GM20000 (cell line): ENCODE data around the gene ALDH1L1.
"Not testable (repeated sequence)": the region's sequence is repeated elsewhere in the genome, so short reads cannot be mapped to it uniquely, and the experiment has no call there.

ENCODE experiments used
- DNase-seq: peaks from one replicate; pipeline ENCODE4 v3.0.0; 2012; ENCODE audit warnings: low spot score
- TF ChIP-seq, protein P1 (sequence below): IDR thresholded peaks from 2 replicates; pipeline ENCODE4 v1.5.1; 2012; ENCODE audit warnings: mild to moderate bottlenecking, control low read depth; ENCODE audit errors: extremely low read depth, missing control alignments

Gene ALDH1L1

DNA sequence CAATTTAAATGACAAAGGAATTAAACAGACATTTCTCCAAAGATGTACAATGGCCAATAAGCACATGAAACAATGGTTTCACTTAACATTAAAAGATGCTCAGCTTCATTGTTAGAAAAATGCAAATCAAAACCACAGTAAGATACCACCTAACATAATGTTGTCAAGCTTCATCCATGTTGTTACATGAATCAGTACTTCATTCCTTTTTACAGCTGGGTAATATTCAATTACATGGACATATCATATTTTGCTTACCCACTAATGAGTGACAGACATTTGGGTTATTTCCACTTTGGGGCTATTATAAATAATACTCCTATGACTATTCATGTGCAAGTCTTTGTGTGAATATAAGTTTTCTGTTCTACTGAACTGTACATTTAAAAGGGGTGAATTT, 104.2 kb downstream of the ALDH1L1 start:
- TF ChIP-seq, protein P1, sequence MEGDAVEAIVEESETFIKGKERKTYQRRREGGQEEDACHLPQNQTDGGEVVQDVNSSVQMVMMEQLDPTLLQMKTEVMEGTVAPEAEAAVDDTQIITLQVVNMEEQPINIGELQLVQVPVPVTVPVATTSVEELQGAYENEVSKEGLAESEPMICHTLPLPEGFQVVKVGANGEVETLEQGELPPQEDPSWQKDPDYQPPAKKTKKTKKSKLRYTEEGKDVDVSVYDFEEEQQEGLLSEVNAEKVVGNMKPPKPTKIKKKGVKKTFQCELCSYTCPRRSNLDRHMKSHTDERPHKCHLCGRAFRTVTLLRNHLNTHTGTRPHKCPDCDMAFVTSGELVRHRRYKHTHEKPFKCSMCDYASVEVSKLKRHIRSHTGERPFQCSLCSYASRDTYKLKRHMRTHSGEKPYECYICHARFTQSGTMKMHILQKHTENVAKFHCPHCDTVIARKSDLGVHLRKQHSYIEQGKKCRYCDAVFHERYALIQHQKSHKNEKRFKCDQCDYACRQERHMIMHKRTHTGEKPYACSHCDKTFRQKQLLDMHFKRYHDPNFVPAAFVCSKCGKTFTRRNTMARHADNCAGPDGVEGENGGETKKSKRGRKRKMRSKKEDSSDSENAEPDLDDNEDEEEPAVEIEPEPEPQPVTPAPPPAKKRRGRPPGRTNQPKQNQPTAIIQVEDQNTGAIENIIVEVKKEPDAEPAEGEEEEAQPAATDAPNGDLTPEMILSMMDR = no peak
- no peak for DNase-seq

DNA sequence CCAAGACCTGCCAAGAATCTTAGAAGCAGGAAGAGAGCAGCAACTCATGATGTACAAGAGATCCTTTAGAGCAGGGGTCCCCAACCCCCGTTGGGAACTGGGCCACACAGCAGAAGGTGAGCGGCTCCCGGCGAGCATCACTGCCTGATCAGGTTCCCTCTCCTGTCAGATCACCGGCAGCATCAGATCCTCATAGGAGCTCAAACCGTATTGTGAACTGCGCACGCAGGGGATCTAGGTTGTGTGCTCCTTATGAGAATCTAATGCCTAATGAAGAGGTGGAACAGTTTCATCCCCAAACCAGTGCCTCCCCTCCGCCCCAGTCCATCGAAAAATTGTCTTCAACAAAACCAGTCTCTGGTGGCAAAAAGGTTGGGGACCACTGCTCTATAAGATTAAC, 110.2 kb downstream of the ALDH1L1 start:
- DNase-seq = no peak
- TF ChIP-seq, protein P1 = no peak

DNA sequence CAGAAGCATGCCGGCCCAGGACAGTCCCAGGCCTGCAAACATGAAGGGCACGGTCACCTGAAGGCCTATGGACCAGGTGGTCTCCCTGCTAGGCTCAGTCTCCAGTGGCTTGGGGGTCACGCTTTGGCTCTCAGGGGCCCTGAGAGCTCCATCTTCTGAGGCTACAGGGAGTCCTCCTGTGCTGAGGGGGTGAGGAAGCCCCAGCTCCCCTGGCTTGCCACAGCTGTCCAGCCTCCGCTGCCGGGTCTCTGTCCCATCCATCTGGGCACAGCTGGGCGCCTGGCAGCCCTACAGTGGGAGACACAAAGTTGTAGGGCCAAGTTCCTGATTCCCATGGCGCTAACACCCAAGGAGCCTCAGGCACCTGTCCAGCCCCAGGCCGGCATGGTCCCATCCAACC, 112.4 kb downstream of the ALDH1L1 start:
- no peak for DNase-seq

DNA sequence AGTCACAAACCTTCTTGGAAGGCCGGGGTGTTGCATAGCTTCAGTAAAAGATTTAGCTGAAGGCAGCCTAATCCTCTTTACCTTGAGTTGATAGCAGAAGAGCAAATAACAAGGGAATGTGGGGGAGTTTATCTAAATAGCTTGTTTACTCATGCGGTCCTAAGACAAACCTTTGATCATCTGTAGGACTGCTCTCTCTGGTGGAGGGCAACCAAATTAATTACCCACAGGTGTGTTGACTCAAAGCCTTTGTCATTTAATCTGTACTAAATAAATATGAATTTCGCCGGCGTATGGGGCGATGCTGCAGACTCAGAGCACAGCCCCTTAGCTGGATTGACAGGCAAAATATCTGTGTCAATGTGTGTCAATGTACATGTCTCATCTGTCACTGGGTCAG, 113.7 kb downstream of the ALDH1L1 start:
- DNase-seq = not testable (repeated sequence)

More for the DNA sequence above, 112.4 kb downstream of the ALDH1L1 start:
- TF ChIP-seq, protein P1 = no peak

DNA sequence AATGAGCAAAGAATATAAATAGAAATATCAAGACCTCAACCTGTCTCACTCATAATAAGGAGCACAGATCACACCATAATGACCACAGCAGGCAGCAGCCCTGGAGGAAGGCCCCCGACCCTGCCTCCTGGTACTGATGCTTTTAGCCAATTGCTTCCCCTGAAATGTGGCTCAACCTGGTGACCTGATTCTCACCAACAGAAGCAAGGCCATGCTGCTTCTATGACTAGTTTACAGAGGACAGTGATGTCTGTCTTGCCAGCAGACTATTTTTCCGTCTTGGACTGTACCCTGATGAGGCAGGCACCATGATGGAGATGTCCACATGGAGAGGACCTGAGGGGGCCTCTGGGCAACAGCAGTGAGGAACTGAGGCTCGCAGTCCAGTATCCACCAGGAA, 114.5 kb downstream of the ALDH1L1 start:
- DNase-seq = no peak
- TF ChIP-seq, protein P1 = no peak

DNA sequence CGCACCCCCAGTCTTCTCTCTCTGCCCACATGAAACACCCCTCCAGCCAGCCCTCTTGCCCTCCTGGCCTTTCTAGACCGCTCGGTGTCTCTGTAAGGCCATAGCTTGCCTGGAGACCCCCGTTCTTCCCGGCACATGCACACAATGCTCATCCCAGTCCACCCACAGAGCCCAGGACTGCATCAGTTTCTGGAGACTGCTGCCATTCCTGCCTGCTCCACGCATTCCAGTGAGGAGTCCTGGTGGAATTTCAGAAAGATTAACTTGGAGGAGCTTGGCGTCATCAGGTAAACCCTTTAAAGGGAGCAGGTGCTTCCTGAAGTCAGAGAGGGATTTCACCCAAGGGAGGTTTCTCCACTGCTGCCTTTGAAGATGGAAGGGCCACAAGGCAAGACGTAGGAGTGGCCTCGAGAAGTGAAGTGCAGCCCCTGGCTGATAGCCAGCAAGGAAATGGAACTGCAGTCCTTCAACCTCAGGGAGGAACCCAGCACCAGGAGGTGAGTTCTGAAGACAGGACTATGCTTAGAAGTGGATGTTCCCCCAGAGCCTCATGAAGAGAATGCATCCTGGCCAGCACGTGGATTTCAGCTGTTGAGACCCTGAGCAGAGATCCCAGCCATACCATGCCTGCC, 115.6 kb downstream of the ALDH1L1 start:
- DNase-seq = no peak
- TF ChIP-seq, protein P1 = no peak

DNA sequence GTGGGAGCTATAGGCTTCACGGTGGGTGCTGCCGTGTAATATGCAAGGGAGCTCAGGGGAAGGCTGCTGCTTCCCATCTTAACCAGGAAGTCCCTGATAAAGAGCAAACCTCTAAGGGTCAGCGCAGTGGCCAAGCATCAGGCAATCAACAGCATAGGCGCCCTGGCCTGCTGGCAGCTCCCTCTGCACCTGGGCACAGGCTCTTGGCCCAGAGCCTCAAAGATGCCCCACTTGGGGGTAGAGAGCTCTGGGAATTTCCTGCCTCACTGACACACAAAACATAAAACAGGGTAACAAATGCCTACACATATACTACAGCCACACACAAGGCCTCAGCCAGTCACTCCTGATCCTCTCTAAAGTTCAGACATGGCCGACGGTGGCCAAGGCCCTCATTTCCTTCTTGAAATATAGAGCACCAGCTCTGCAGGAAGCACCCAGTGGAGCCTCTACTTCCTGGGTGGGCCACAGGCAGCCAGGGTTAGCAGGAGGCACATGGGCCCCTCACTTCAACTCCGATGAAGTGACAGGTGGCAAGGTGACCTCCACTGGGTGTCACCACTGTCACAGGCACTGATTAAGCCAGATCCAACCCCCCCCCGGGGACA, 116.9 kb downstream of the ALDH1L1 start:
- TF ChIP-seq, protein P1 = no peak
- no peak for DNase-seq
